HG02571 (cell line): ENCODE measurements around the gene CDC6.
"Not testable (repeated sequence)": the region's sequence is repeated elsewhere in the genome, so short reads cannot be mapped to it uniquely, and the experiment has no call there.

Experiments used
- ATAC-seq: cut with Tn5 transposase; IDR thresholded peaks from one replicate; pipeline ENCODE4 v1.9.1; 2021; ENCODE audit warnings: mild to moderate bottlenecking, moderate library complexity; ENCODE audit not compliant: unreplicated experiment

Gene CDC6

GRCh38 chr17:40286473-40286872, 1.2 kb upstream of the CDC6 start:
- ATAC-seq = no peak

- no peak for ATAC-seq
Observed at GRCh38 chr17:40287159-40287493, 553 bp upstream of the CDC6 start.

- ATAC-seq = no peak
Observed at GRCh38 chr17:40290629-40291280, 3.1 kb downstream of the CDC6 start.

- no peak for ATAC-seq
Observed at GRCh38 chr17:40291281-40291664, 3.6 kb downstream of the CDC6 start.

- ATAC-seq = no peak
Observed at GRCh38 chr17:40293363-40293762, 5.7 kb downstream of the CDC6 start.

GRCh38 chr17:40295488-40296436, 8.1 kb downstream of the CDC6 start:
- no peak for ATAC-seq

- ATAC-seq = no peak
Observed at GRCh38 chr17:40297511-40297910, 9.8 kb downstream of the CDC6 start.

- ATAC-seq = no peak
Observed at GRCh38 chr17:40298726-40299125, 11.0 kb downstream of the CDC6 start.

GRCh38 chr17:40299159-40299757, 11.6 kb downstream of the CDC6 start:
- ATAC-seq = not testable (repeated sequence)

GRCh38 chr17:40301315-40301714, 13.6 kb downstream of the CDC6 start:
- ATAC-seq = no peak

- no peak for ATAC-seq
Observed at GRCh38 chr17:40303009-40303657, 15.5 kb downstream of the CDC6 start.

GRCh38 chr17:40303708-40304551, 16.3 kb downstream of the CDC6 start:
- no peak for ATAC-seq

GRCh38 chr17:40304552-40304863, 16.8 kb downstream of the CDC6 start:
- not testable (repeated sequence) for ATAC-seq

GRCh38 chr17:40304866-40305265, 17.2 kb downstream of the CDC6 start:
- not testable (repeated sequence) for ATAC-seq

GRCh38 chr17:40306395-40306794, 18.7 kb downstream of the CDC6 start:
- ATAC-seq = no peak

GRCh38 chr17:40307001-40307730, 19.5 kb downstream of the CDC6 start:
- no peak for ATAC-seq

- no peak for ATAC-seq
Observed at GRCh38 chr17:40307740-40308239, 20.1 kb downstream of the CDC6 start.

- ATAC-seq = no peak
Observed at GRCh38 chr17:40309031-40309948, 21.6 kb downstream of the CDC6 start, which contains the start of gene RARA. TSS of gene RARA (plus strand) at chr17:40309180. CDS start at chr17:40331219, 22,039 bp downstream.
